ENCODE results near the gene HBG1.

Gene HBG1

DNA sequence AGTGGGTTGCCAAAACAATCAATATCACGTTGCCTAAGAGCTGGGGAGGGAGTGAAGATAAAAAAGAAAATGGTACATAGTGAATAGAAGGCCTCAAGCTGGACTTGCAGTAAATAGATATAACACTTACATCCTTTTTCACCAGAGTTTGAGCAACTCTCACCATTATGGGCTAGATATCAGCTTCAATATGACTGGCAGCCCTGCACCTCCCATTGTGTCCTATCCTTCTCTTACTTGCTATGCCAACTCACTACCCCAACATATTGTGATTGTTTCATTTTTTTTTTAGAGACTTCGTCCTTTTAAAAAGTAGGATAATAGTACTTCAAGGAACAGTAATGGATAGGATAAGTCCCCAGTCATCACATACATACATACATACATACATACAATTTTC, 7.4 kb downstream of the HBG1 start:
- no peak for DNase-seq
- no peak for TF ChIP-seq EZH2 (optimal IDR thresholded peaks at IDR 0.05; ENCODE audit: low read depth, low read length)
- TF ChIP-seq, protein P1, sequence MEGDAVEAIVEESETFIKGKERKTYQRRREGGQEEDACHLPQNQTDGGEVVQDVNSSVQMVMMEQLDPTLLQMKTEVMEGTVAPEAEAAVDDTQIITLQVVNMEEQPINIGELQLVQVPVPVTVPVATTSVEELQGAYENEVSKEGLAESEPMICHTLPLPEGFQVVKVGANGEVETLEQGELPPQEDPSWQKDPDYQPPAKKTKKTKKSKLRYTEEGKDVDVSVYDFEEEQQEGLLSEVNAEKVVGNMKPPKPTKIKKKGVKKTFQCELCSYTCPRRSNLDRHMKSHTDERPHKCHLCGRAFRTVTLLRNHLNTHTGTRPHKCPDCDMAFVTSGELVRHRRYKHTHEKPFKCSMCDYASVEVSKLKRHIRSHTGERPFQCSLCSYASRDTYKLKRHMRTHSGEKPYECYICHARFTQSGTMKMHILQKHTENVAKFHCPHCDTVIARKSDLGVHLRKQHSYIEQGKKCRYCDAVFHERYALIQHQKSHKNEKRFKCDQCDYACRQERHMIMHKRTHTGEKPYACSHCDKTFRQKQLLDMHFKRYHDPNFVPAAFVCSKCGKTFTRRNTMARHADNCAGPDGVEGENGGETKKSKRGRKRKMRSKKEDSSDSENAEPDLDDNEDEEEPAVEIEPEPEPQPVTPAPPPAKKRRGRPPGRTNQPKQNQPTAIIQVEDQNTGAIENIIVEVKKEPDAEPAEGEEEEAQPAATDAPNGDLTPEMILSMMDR (IDR thresholded peaks at IDR 0.05; ENCODE audit: low read length) = no peak
- TF ChIP-seq EZH2phosphoT487 (IDR thresholded peaks at IDR 0.05; ENCODE audit: low read length) = no peak
- Histone ChIP-seq H3K79me2 (ENCODE audit: low read length) (no peaks in the 10 kb centered on the region), H3K4me2 (ENCODE audit: low read depth, low read length) (peak overlapping the region; percentile 50; the same call in 1 of the 2 replicates), H3K4me1 (ENCODE audit: low read length) (peaks cover 24% of the 10 kb centered on the region), H2AFZ (ENCODE audit: low read length) (peak overlapping the region; percentile 46; the same call in 1 of the 2 replicates), H3K27me3 (replicated peaks; ENCODE audit: insufficient read depth, low read length) (no peaks in the 10 kb centered on the region), H4K20me1 (ENCODE audit: insufficient read depth, low read length) (no peaks in the 10 kb centered on the region), H3K9me2 (replicated peaks; ENCODE audit: insufficient read depth, low read length) (no peaks in the 10 kb centered on the region), H3K27ac (ENCODE audit: low read length) (no peak overlapping the region), H3K9me3 (replicated peaks; ENCODE audit: insufficient read depth, low read length) (no peaks in the 10 kb centered on the region), H3K36me3 (replicated peaks; ENCODE audit: insufficient read depth, low read length) (no peaks in the 10 kb centered on the region), H3K9ac (ENCODE audit: low read length) (no peak overlapping the region), H3F3A (ENCODE audit: insufficient read depth, low read length) (no peaks in the 10 kb centered on the region), H3K4me3 (ENCODE audit: low read length) (no peak overlapping the region)

DNA sequence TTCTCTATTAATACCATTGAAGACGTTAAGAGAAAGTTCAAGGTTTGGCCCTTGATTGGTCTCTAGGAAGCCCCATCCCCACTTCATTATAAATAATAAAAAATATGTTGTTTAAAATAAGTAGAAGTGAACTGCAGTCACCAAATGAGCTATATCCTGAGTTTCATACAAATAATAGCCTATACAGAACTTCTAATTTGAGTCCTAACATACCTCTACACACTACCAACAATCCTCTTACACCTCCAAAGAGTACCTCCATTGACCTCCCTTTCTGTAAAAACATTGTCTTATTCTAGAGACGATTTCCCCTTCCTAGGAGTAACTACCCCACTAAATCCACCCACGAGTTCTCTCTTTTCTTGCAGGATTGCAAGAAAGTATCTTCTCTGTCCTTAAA, 8.2 kb downstream of the HBG1 start:
- no peak overlapping the region for H3K27ac ChIP-seq (ENCODE audit: low read length)
- no peak overlapping the region for H3K9ac ChIP-seq (ENCODE audit: low read length)
- no peak overlapping the region; the same call in 1 of the 2 replicates for H3K4me3 ChIP-seq (ENCODE audit: low read length)
- no peaks in the 10 kb centered on the region for H3F3A ChIP-seq (ENCODE audit: insufficient read depth, low read length)
- no peaks in the 10 kb centered on the region for H3K79me2 ChIP-seq (ENCODE audit: low read length)
- no peak for TF ChIP-seq EZH2phosphoT487 (IDR thresholded peaks at IDR 0.05; ENCODE audit: low read length)
- TF ChIP-seq, protein P1 (IDR thresholded peaks at IDR 0.05; ENCODE audit: low read length) = no peak
- no peak for TF ChIP-seq EZH2 (optimal IDR thresholded peaks at IDR 0.05; ENCODE audit: low read depth, low read length)
- no peaks in the 10 kb centered on the region for H3K9me3 ChIP-seq (replicated peaks; ENCODE audit: insufficient read depth, low read length)
- H3K36me3 ChIP-seq (replicated peaks; ENCODE audit: insufficient read depth, low read length) = no peaks in the 10 kb centered on the region
- H3K9me2 ChIP-seq (replicated peaks; ENCODE audit: insufficient read depth, low read length) = no peaks in the 10 kb centered on the region
- peak overlapping the region; percentile 50 for H3K4me2 ChIP-seq (ENCODE audit: low read depth, low read length)
- DNase-seq = no peak
- no peaks in the 10 kb centered on the region for H3K27me3 ChIP-seq (replicated peaks; ENCODE audit: insufficient read depth, low read length)
- peak overlapping the region; percentile 46 for H2AFZ ChIP-seq (ENCODE audit: low read length)
- peaks cover 24% of the 10 kb centered on the region for H3K4me1 ChIP-seq (ENCODE audit: low read length)
- no peaks in the 10 kb centered on the region for H4K20me1 ChIP-seq (ENCODE audit: insufficient read depth, low read length)

DNA sequence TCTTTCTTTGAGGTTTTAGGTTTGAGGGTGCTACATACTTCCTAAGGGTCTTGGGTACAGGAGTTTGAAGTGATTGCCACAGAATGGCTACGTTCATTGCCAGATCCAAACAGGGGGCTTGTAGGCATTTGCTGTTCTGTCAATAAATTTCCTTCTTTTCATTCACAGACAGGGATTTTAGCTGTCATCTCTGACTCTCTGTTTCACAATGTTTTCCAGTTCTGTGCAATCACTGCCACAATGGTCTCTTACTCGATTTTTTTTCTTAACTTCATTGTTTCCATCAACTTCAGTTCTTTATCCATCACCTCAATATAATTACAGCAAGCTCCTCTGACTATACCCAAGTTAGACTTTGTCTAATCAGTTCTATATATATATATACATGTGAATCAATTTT, 9.2 kb downstream of the HBG1 start:
- H3K9ac ChIP-seq (ENCODE audit: low read length) = no peak overlapping the region
- H3K79me2 ChIP-seq (ENCODE audit: low read length) = no peaks in the 10 kb centered on the region
- no peak overlapping the region for H3K4me3 ChIP-seq (ENCODE audit: low read length)
- peaks cover 26% of the 10 kb centered on the region for H3K4me1 ChIP-seq (ENCODE audit: low read length)
- H3F3A ChIP-seq (ENCODE audit: insufficient read depth, low read length) = no peaks in the 10 kb centered on the region
- H2AFZ ChIP-seq (ENCODE audit: low read length) = no peak overlapping the region
- H3K27ac ChIP-seq (ENCODE audit: low read length) = no peak overlapping the region
- H3K4me2 ChIP-seq (ENCODE audit: low read depth, low read length) = no peak overlapping the region
- H3K9me2 ChIP-seq (replicated peaks; ENCODE audit: insufficient read depth, low read length) = no peaks in the 10 kb centered on the region
- H3K9me3 ChIP-seq (replicated peaks; ENCODE audit: insufficient read depth, low read length) = no peaks in the 10 kb centered on the region
- H4K20me1 ChIP-seq (ENCODE audit: insufficient read depth, low read length) = no peaks in the 10 kb centered on the region
- H3K36me3 ChIP-seq (replicated peaks; ENCODE audit: insufficient read depth, low read length) = no peaks in the 10 kb centered on the region
- no peaks in the 10 kb centered on the region for H3K27me3 ChIP-seq (replicated peaks; ENCODE audit: insufficient read depth, low read length)
- TF ChIP-seq EZH2 (optimal IDR thresholded peaks at IDR 0.05; ENCODE audit: low read depth, low read length) = no peak
- TF ChIP-seq EZH2phosphoT487 (IDR thresholded peaks at IDR 0.05; ENCODE audit: low read length) = no peak
- TF ChIP-seq, protein P1 (IDR thresholded peaks at IDR 0.05; ENCODE audit: low read length) = no peak
- no peak for DNase-seq
